Liver (tissue), 9 donors: ENCODE data around the gene GPBP1. TPM values are rescaled to one million over a fixed set of nuclear protein-coding genes. Genes with fewer than 3 reads are reported as not detected.

Source experiments
- DNase-seq: peaks from one replicate; pipeline ENCODE4 v3.0.0-alpha.2; 2017; ENCODE audit warnings: low spot score
- H3K27ac ChIP-seq, 2 donors: one replicate each; pipeline ENCODE4 v1.7.0; 2013; ENCODE audit warnings: inconsistent platforms in 2 of 2, low read length in 2 of 2, control low read depth in 1 of 2, low read depth in 1 of 2, mild to moderate bottlenecking in 1 of 2
- H3K27me3 ChIP-seq, 4 donors: one replicate each; pipeline versions ENCODE4 v1.6.1 to v1.7.0; 2013; ENCODE audit warnings: low read length in 3 of 4, inconsistent platforms in 1 of 4, mild to moderate bottlenecking in 1 of 4, moderate library complexity in 1 of 4; ENCODE audit not compliant: control insufficient read depth in 4 of 4, insufficient read depth in 4 of 4
- H3K36me3 ChIP-seq, 4 donors: one replicate each; pipeline versions ENCODE4 v1.6.1 to v1.7.0; 2013; ENCODE audit warnings: low read length in 3 of 4, mild to moderate bottlenecking in 3 of 4, low read depth in 1 of 4, moderate library complexity in 1 of 4; ENCODE audit not compliant: control insufficient read depth in 4 of 4, insufficient read depth in 3 of 4
- H3K4me1 ChIP-seq, 4 donors: one replicate each; pipeline versions ENCODE4 v1.6.1 to v1.7.0; 2013; ENCODE audit warnings: low read length in 3 of 4, mild to moderate bottlenecking in 3 of 4, moderate library complexity in 1 of 4; ENCODE audit not compliant: control insufficient read depth in 4 of 4, insufficient read depth in 4 of 4
- H3K4me3 ChIP-seq, 3 donors: one replicate each; pipeline versions ENCODE4 v1.6.1 to v1.7.0; 2013; ENCODE audit warnings: low read length in 3 of 3, control low read depth in 1 of 3, low read depth in 1 of 3, mild to moderate bottlenecking in 1 of 3
- H3K9ac ChIP-seq, 2 donors: one replicate each; pipeline ENCODE4 v1.7.0; 2013; ENCODE audit warnings: low read length in 2 of 2, mild to moderate bottlenecking in 2 of 2, moderate library complexity in 2 of 2, control low read depth in 1 of 2, low read depth in 1 of 2
- H3K9me3 ChIP-seq, 4 donors: one replicate each; pipeline versions ENCODE4 v1.6.1 to v1.7.0; 2013; ENCODE audit warnings: low read length in 3 of 4; ENCODE audit not compliant: control insufficient read depth in 4 of 4
- ATF3 ChIP-seq: IDR thresholded peaks from 2 replicates; pipeline ENCODE4 v1.6.1; 2016; ENCODE audit warnings: antibody characterized with exemption
- EGR1 ChIP-seq, 2 donors: IDR thresholded peaks; 2 replicates each; pipeline ENCODE4 v1.6.1; 2016 to 2018; ENCODE audit warnings: antibody characterized with exemption in 2 of 2, low read depth in 2 of 2
- FOXA1 ChIP-seq: IDR thresholded peaks from 2 replicates; pipeline ENCODE4 v1.6.1; 2016; ENCODE audit warnings: antibody characterized with exemption
- FOXA2 ChIP-seq: IDR thresholded peaks from 2 replicates; pipeline ENCODE4 v1.6.1; 2016; ENCODE audit warnings: antibody characterized with exemption
- HNF4A ChIP-seq, 2 donors: conservative IDR thresholded peaks; 2 replicates each; pipeline ENCODE4 v1.6.1; 2016; ENCODE audit warnings: antibody characterized with exemption in 2 of 2, mild to moderate bottlenecking in 2 of 2
- HNF4G ChIP-seq: IDR thresholded peaks from 2 replicates; pipeline ENCODE4 v1.6.1; 2016; ENCODE audit warnings: antibody characterized with exemption
- MAX ChIP-seq: IDR thresholded peaks from 2 replicates; pipeline ENCODE4 v1.6.1; 2016; ENCODE audit warnings: antibody characterized with exemption
- NR2F2 ChIP-seq: IDR thresholded peaks from 2 replicates; pipeline ENCODE4 v1.6.1; 2016; ENCODE audit warnings: antibody characterized with exemption
- RAD21 ChIP-seq, 2 donors: IDR thresholded peaks; 2 replicates each; pipeline ENCODE4 v1.6.1; 2016; ENCODE audit warnings: antibody characterized with exemption in 2 of 2, mild to moderate bottlenecking in 2 of 2
- RXRA ChIP-seq, 2 donors: IDR thresholded peaks; 2 replicates each; pipeline ENCODE4 v1.6.1; 2017 to 2018; ENCODE audit warnings: antibody characterized with exemption in 2 of 2, mild to moderate bottlenecking in 1 of 2
- SP1 ChIP-seq: IDR thresholded peaks from 2 replicates; pipeline ENCODE4 v1.6.1; 2018; ENCODE audit warnings: antibody characterized with exemption, mild to moderate bottlenecking
- TAF1 ChIP-seq: conservative IDR thresholded peaks from 2 replicates; pipeline ENCODE4 v1.6.1; 2016; ENCODE audit warnings: antibody characterized with exemption, mild to moderate bottlenecking
- YY1 ChIP-seq: IDR thresholded peaks from 2 replicates; pipeline ENCODE4 v1.6.1; 2016; ENCODE audit warnings: antibody characterized with exemption, mild to moderate bottlenecking
- WGBS: extraction: QIAGEN DNeasy Blood & Tissue Kit; methylation state at CpG from one replicate; pipeline ENCODE4 v1.1.7; 2013; 5-methylcytosine and 5-hydroxymethylcytosine counted together
- polyA plus RNA-seq, 2 donors: library from polyadenylated mRNA; stranded (reverse) in 1 of 2; unstranded in 1 of 2; fragments of 200-250 nt in 1 of 2; fragments of >200 nt in 1 of 2; fragmentation: Nextera tagmentation in 1 of 2; extraction: Ambion mirVana in 1 of 2; gene quantifications; one replicate each; pipeline versions ENCODE4 v1.2.1 to v1.2.3, GENCODE V29; 2013 to 2015
- total RNA-seq, 2 donors: library from RNA; depleted of rRNA; stranded (reverse); fragments of >200 nt; gene quantifications; one replicate each; pipeline ENCODE4 v1.2.3, GENCODE V29; 2014
- TF ChIP-seq, protein P1 (sequence below): fragments of 150-350 bp; IDR thresholded peaks from 2 replicates; pipeline ENCODE4 v1.5.1; 2017; ENCODE audit warnings: improper control_type of control experiment, low read depth, low read length; ENCODE audit not compliant: missing input control
- TF ChIP-seq, protein P2 (sequence below): IDR thresholded peaks from 2 replicates; pipeline ENCODE4 v1.6.1; 2016; ENCODE audit warnings: antibody characterized with exemption
- donor health status: healthy.
- donor health status: healthy.
- donor health status: healthy.
- donor health status: healthy.
- donor health status: healthy.

GPBP1 gene
- total and polyA plus RNA-seq, 4 donors, result 13.6 to 30.8 (median 24.6) TPM

DNA sequence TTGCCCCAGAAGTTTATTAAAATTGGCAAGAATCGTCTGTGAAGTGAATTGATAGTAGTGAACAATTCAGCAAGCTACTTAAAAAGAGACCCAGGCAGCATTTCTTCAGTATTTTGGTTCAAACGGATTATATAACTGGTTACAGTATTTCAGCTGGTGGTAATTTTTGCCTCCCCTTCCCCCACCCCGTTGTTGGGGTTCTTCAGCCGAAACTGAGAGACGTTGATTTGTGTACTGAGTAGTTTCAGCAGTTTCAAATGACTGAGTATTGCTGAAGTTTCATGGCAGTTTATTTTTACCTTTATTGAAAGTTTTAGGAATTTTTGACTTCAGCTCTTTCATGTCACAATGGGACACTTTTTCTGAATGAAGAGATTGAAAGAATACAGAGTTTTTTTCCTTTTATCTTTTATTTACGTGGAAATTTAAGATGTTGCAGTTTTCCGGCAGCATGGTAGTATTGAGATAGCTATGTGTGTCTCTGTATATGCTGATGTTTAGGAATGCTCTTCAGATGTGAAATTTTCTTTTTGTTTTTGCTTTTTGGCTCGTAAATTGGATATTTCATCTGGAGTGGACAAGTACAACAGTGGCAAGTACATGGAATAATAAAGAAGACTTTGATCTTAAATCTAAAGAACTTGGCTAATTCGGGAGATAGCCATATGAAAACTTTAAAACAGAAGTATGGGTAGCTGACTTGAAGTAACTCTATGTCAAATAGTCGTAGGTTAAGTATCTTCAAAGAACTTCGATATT, 1.9 kb downstream of the GPBP1 start:
- 5% methylated on average over 11 of the region's 11 CpGs for WGBS
- no peaks in the 10 kb centered on the region for H3K36me3 ChIP-seq
- H3K4me3 ChIP-seq, result peak overlapping the region; percentile 56 to 79 (median 70)
- H3K9ac ChIP-seq, result peak overlapping the region; percentile 86 to 88
- no peak for TF ChIP-seq RAD21 (IDR thresholded peaks at IDR 0.05)
- no peak for TF ChIP-seq SP1
- TF ChIP-seq EGR1 (IDR thresholded peaks at IDR 0.05; ENCODE audit: low read depth in 2 of 2), result no peak
- no peak for TF ChIP-seq HNF4G
- TF ChIP-seq RXRA (IDR thresholded peaks at IDR 0.05), result no peak
- DNase-seq, result no peak
- H3K27ac ChIP-seq, result peak overlapping the region; percentile 100
- H3K27me3 ChIP-seq, result no peaks in the 10 kb centered on the region
- H3K4me1 ChIP-seq, result peaks cover 9 to 43% (median 33%) of the 10 kb centered on the region in 4 donors
- no peaks in the 10 kb centered on the region for H3K9me3 ChIP-seq

DNA sequence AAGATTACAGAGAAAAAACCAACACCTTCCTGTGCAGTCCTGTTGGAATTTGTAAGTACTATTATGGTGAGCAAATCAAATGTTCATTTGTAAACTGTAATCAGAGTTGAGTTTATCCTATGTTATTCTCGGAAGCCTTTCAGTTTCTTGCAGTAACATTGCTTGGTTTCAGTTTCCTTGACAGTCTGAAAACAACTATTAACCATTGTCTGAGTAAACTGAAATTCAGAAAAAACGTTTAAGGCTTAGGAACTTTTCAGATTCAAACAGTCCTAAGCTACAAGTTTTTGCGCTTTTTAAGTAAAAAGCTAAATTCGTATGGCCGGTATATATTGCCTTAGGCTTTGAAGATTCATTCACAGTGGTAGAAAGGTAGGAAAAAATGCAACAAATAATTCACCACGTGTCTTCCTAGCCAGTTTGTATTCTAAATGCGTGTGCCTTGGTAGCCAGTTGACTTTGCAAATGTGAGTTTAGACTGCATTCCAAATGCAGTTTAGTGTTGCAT, 2.5 kb downstream of the GPBP1 start:
- no peaks in the 10 kb centered on the region for H3K9me3 ChIP-seq
- peak overlapping the region; percentile 56 to 79 (median 70) for H3K4me3 ChIP-seq
- WGBS, result 4% methylated on average over 7 of the region's 7 CpGs
- TF ChIP-seq HNF4A (conservative IDR thresholded peaks at IDR 0.05), result no peak
- no peak for TF ChIP-seq ATF3
- TF ChIP-seq, protein P1, sequence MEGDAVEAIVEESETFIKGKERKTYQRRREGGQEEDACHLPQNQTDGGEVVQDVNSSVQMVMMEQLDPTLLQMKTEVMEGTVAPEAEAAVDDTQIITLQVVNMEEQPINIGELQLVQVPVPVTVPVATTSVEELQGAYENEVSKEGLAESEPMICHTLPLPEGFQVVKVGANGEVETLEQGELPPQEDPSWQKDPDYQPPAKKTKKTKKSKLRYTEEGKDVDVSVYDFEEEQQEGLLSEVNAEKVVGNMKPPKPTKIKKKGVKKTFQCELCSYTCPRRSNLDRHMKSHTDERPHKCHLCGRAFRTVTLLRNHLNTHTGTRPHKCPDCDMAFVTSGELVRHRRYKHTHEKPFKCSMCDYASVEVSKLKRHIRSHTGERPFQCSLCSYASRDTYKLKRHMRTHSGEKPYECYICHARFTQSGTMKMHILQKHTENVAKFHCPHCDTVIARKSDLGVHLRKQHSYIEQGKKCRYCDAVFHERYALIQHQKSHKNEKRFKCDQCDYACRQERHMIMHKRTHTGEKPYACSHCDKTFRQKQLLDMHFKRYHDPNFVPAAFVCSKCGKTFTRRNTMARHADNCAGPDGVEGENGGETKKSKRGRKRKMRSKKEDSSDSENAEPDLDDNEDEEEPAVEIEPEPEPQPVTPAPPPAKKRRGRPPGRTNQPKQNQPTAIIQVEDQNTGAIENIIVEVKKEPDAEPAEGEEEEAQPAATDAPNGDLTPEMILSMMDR, result no peak
- TF ChIP-seq, protein P2, sequence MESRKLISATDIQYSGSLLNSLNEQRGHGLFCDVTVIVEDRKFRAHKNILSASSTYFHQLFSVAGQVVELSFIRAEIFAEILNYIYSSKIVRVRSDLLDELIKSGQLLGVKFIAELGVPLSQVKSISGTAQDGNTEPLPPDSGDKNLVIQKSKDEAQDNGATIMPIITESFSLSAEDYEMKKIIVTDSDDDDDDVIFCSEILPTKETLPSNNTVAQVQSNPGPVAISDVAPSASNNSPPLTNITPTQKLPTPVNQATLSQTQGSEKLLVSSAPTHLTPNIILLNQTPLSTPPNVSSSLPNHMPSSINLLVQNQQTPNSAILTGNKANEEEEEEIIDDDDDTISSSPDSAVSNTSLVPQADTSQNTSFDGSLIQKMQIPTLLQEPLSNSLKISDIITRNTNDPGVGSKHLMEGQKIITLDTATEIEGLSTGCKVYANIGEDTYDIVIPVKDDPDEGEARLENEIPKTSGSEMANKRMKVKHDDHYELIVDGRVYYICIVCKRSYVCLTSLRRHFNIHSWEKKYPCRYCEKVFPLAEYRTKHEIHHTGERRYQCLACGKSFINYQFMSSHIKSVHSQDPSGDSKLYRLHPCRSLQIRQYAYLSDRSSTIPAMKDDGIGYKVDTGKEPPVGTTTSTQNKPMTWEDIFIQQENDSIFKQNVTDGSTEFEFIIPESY, result no peak
- peak; percentile 9 for TF ChIP-seq MAX
- H3K4me1 ChIP-seq, result peaks cover 15 to 45% (median 33%) of the 10 kb centered on the region in 4 donors
- no peak for DNase-seq
- peak overlapping the region; percentile 100 for H3K27ac ChIP-seq
- H3K9ac ChIP-seq, result peak overlapping the region; percentile 86 to 88
- H3K36me3 ChIP-seq, result no peaks in the 10 kb centered on the region
- no peaks in the 10 kb centered on the region for H3K27me3 ChIP-seq

DNA sequence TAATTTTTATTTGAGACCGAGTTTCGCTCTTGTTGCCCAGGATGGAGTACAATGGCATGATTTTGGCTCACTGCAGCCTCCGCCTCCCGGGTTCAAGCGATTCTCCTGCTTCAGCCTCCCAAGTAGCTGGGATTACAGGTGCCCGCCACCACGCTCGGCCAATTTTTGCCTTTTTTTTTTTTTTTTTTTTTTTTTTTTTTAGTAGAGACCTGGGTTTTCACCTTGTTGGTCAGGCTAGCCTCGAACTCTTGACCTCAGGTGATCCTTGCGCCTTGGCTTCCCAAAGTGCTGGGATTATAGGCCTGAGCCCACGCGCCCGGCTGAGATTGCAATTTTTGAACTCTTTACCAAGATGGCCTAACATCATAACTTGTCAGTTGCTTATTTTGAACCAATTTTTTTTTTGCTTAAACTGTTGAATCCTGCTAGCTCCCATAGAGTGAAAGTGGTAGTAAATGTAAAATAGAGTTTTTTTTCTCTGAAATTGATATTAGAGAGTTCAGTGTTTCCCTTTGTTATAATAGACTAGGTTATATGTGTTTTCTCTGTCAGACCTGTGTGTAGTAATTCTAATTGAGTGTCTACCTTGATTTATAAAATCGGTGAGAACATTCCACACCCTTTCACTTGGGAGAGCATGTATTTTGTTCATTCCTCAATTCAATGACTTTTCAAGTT, 3.8 kb downstream of the GPBP1 start:
- Histone ChIP-seq H3K9me3 (no peaks in the 10 kb centered on the region), H3K9ac (no peak overlapping the region), H3K27ac (no peak overlapping the region), H3K27me3 (no peaks in the 10 kb centered on the region), H3K36me3 (no peaks in the 10 kb centered on the region), H3K4me3 (peak overlapping the region in 1 of 3 donors; percentile 10), H3K4me1 (peaks cover 14 to 47% (median 35%) of the 10 kb centered on the region in 4 donors)
- 89% methylated on average over 14 of the region's 14 CpGs for WGBS
- DNase-seq, result no peak
- TF ChIP-seq FOXA1, result no peak
- no peak for TF ChIP-seq YY1
- TF ChIP-seq HNF4A (conservative IDR thresholded peaks at IDR 0.05), result no peak
- TF ChIP-seq, protein P2, result no peak
- no peak for TF ChIP-seq TAF1
- no peak for TF ChIP-seq MAX
- no peak for TF ChIP-seq RAD21 (IDR thresholded peaks at IDR 0.05)
- TF ChIP-seq HNF4G, result no peak
- TF ChIP-seq SP1, result no peak
- no peak for TF ChIP-seq ATF3
- no peak for TF ChIP-seq FOXA2
- TF ChIP-seq NR2F2, result no peak
- TF ChIP-seq, protein P1, result no peak
